SIG-M5 treated with dmso at 0.1 percent for 504 hours (cell line): ENCODE data around the gene MITF.
"Not testable (repeated sequence)": the region's sequence is repeated elsewhere in the genome, so short reads cannot be mapped to it uniquely, and the experiment has no call there.

ENCODE experiments used
- DNase-seq: peaks from one replicate; lab custom pipeline; 2025; ENCODE audit not compliant: unreplicated experiment; lab: John Stamatoyannopoulos, UW

MITF gene

GRCh38 chr3:69785769-69786320, 46.6 kb downstream of the MITF start:
- DNase-seq: no peak

- DNase-seq: no peak
These were observed 47.6 kb downstream of the MITF start for GRCh38 chr3:69786854-69787253.

- no peak for DNase-seq
These were observed 48.3 kb downstream of the MITF start for GRCh38 chr3:69787436-69788168.

GRCh38 chr3:69791106-69791505, 51.8 kb downstream of the MITF start:
- DNase-seq: no peak

- peak; percentile 29 for DNase-seq
These were observed 52.7 kb downstream of the MITF start for GRCh38 chr3:69791919-69792399.

- not testable (repeated sequence) for DNase-seq
These were observed 56.9 kb downstream of the MITF start for GRCh38 chr3:69796126-69796525.

- DNase-seq: no peak
These were observed 64.5 kb downstream of the MITF start for GRCh38 chr3:69803681-69804270.

- no peak for DNase-seq
These were observed 66.2 kb downstream of the MITF start for GRCh38 chr3:69805491-69805890.

GRCh38 chr3:69806735-69807438, 67.6 kb downstream of the MITF start:
- no peak for DNase-seq

- no peak for DNase-seq
These were observed 68.4 kb downstream of the MITF start for GRCh38 chr3:69807674-69808073.

GRCh38 chr3:69809076-69809835, 70.0 kb downstream of the MITF start:
- DNase-seq: no peak

GRCh38 chr3:69811452-69812401, 72.5 kb downstream of the MITF start:
- no peak for DNase-seq

- DNase-seq: no peak
These were observed 76.7 kb downstream of the MITF start for GRCh38 chr3:69815970-69816369.

- peak; percentile 38 for DNase-seq
These were observed 78.7 kb downstream of the MITF start for GRCh38 chr3:69817988-69818387.

- no peak for DNase-seq
These were observed 80.0 kb downstream of the MITF start for GRCh38 chr3:69819282-69819681.

- no peak for DNase-seq
These were observed 81.9 kb downstream of the MITF start for GRCh38 chr3:69821133-69821532.

GRCh38 chr3:69823743-69824142, 84.5 kb downstream of the MITF start:
- no peak for DNase-seq

- DNase-seq: no peak
These were observed 86.2 kb downstream of the MITF start for GRCh38 chr3:69825446-69825845.

GRCh38 chr3:69827127-69827526, 87.9 kb downstream of the MITF start:
- no peak for DNase-seq

GRCh38 chr3:69828817-69829216, 89.6 kb downstream of the MITF start:
- DNase-seq: no peak
